GM12878 (cell line): ENCODE data around the gene TYW5. TPM values are rescaled to one million over a fixed set of nuclear protein-coding genes. Genes with fewer than 3 reads are reported as not detected.

Source experiments
- ASH2L ChIP-seq: fragments of 300-600, 200-600 bp; sonication (generic); IDR thresholded peaks from 2 replicates; pipeline ENCODE4 v1.6.1; 2017; ENCODE audit warnings: low read depth, mild to moderate bottlenecking, borderline replicate concordance
- ATF3 ChIP-seq: IDR thresholded peaks from 2 replicates; pipeline ENCODE4 v1.6.1; 2011; ENCODE audit warnings: low read depth, mild to moderate bottlenecking, low read length, moderate library complexity, borderline replicate concordance; ENCODE audit errors: extremely low read depth
- E2F4 ChIP-seq: IDR thresholded peaks from 2 replicates; pipeline ENCODE4 v1.6.1; 2012; ENCODE audit warnings: low read depth, low read length, improper control_type of control experiment
- ETV6 ChIP-seq, 2 experiments: fragments of 450-650 bp in 1 of 2; IDR thresholded peaks in 1 of 2; conservative IDR thresholded peaks in 1 of 2; 2 replicates each; pipeline ENCODE4 v1.6.1; 2014; ENCODE audit warnings: antibody characterized with exemption in 1 of 2, borderline replicate concordance in 1 of 2, low read depth in 1 of 2, mild to moderate bottlenecking in 1 of 2, moderate library complexity in 1 of 2
- JUNB ChIP-seq: IDR thresholded peaks from 2 replicates; pipeline ENCODE4 v1.6.1; 2016; ENCODE audit warnings: antibody characterized with exemption, mild to moderate bottlenecking
- KDM1A ChIP-seq: fragments of 200-600 bp; sonication (generic); IDR thresholded peaks from 2 replicates; pipeline ENCODE4 v1.6.1; 2016; ENCODE audit warnings: borderline replicate concordance
- NKRF ChIP-seq: fragments of 450-650 bp; conservative IDR thresholded peaks from 2 replicates; pipeline ENCODE4 v1.6.1; 2017; ENCODE audit warnings: mild to moderate bottlenecking, moderate library complexity
- PAX8 ChIP-seq: fragments of 450-650 bp; IDR thresholded peaks from 2 replicates; pipeline ENCODE4 v1.6.1; 2017; ENCODE audit warnings: mild to moderate bottlenecking, moderate library complexity
- RCOR1 ChIP-seq: conservative IDR thresholded peaks from 2 replicates; pipeline ENCODE4 v1.6.1; 2012; ENCODE audit warnings: low read depth, low read length, improper control_type of control experiment
- SPI1 ChIP-seq: IDR thresholded peaks from 2 replicates; pipeline ENCODE4 v1.6.1; 2011; ENCODE audit warnings: low read depth, mild to moderate bottlenecking, low read length, moderate library complexity, borderline replicate concordance; ENCODE audit not compliant: insufficient read depth
- ZBTB33 ChIP-seq: fragments of 450-650 bp; IDR thresholded peaks from 2 replicates; pipeline ENCODE4 v1.6.1; 2017; ENCODE audit warnings: mild to moderate bottlenecking
- ZBTB40 ChIP-seq: fragments of 450-650 bp; IDR thresholded peaks from 2 replicates; pipeline ENCODE4 v1.6.1; 2016; ENCODE audit warnings: mild to moderate bottlenecking, moderate library complexity, borderline replicate concordance
- polyA plus RNA-seq, 11 experiments: library from polyadenylated mRNA; depleted of rRNA in 4 of 11; unstranded in 6 of 11; stranded (reverse) in 5 of 11; fragments of >200 nt; fragmentation: Nextera tagmentation in 4 of 11; fragmentation: Illumina TruSeq in 1 of 11; extraction: Ambion mirVana in 4 of 11; extraction: Trizol in 1 of 11; gene quantifications; 1 replicate in 1 of 11; 2 replicates in 10 of 11; pipeline versions ENCODE4 v1.2.1 to v1.2.3, GENCODE V29; 2011 to 2016; ENCODE audit warnings: inconsistent platforms in 2 of 11, missing spikeins in 2 of 11, low read depth in 1 of 11
- total RNA-seq, 4 experiments: library from RNA; depleted of rRNA in 3 of 4; stranded (reverse); fragments of >200 nt in 3 of 4; fragmentation: Illumina TruSeq in 1 of 4; extraction: Trizol in 1 of 4; gene quantifications; 2 replicates each; pipeline versions ENCODE4 v1.2.1 to v1.2.3, GENCODE V29; 2013 to 2021
- TF ChIP-seq, protein P1 (sequence below): fragments of 450-650 bp; IDR thresholded peaks from 2 replicates; pipeline ENCODE4 v1.6.1; 2017; ENCODE audit warnings: low read depth, mild to moderate bottlenecking, moderate library complexity
- TF ChIP-seq, protein P2 (sequence below): IDR thresholded peaks from 2 replicates; pipeline ENCODE4 v1.6.1; 2012; ENCODE audit warnings: low read length, inconsistent platforms
- TF ChIP-seq, protein P3 (sequence below): IDR thresholded peaks from 2 replicates; pipeline ENCODE4 v1.6.1; 2011; ENCODE audit warnings: low read depth, low read length, improper control_type of control experiment, borderline replicate concordance

Gene TYW5
- total and polyA plus RNA-seq, 10 of the 15 experiments (the other 5 are each of a cell fraction or from before 2014, with no cell fraction given), result 4.6 to 11.8 (median 7.4) TPM

DNA sequence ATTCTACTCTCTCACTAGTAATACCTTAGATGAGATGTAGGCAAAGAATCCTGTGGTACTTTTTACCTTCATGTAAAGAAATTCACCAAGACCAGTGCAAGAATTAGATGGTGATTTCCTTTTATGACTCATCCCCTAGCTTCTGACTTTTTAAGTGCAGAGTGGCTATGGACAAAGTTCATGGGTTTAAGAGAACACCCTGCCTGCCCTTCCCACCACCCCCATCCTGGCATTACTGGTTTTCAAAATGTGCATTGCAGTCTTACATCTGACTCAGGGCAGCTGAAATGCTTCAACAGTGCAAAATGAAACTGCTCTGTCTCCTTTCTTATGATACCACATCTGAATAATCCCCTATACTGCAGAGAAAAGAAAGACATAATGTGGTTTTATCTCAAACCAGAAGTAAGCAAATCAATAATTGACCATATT, 22.7 kb upstream of the TYW5 start (continued):
- TF ChIP-seq, protein P1, sequence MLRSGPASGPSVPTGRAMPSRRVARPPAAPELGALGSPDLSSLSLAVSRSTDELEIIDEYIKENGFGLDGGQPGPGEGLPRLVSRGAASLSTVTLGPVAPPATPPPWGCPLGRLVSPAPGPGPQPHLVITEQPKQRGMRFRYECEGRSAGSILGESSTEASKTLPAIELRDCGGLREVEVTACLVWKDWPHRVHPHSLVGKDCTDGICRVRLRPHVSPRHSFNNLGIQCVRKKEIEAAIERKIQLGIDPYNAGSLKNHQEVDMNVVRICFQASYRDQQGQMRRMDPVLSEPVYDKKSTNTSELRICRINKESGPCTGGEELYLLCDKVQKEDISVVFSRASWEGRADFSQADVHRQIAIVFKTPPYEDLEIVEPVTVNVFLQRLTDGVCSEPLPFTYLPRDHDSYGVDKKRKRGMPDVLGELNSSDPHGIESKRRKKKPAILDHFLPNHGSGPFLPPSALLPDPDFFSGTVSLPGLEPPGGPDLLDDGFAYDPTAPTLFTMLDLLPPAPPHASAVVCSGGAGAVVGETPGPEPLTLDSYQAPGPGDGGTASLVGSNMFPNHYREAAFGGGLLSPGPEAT, result 0 out of 2 replicates have a peak, but pooled peaks have one; percentile 52
- no peak for TF ChIP-seq ASH2L
- TF ChIP-seq JUNB, result peak; percentile 61
- no peak for TF ChIP-seq RCOR1
- TF ChIP-seq ZBTB33, result no peak
- TF ChIP-seq, protein P2, sequence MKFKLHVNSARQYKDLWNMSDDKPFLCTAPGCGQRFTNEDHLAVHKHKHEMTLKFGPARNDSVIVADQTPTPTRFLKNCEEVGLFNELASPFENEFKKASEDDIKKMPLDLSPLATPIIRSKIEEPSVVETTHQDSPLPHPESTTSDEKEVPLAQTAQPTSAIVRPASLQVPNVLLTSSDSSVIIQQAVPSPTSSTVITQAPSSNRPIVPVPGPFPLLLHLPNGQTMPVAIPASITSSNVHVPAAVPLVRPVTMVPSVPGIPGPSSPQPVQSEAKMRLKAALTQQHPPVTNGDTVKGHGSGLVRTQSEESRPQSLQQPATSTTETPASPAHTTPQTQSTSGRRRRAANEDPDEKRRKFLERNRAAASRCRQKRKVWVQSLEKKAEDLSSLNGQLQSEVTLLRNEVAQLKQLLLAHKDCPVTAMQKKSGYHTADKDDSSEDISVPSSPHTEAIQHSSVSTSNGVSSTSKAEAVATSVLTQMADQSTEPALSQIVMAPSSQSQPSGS, result 0 out of 2 replicates have a peak, but pooled peaks have one; percentile 25
- TF ChIP-seq SPI1, result no peak
- TF ChIP-seq NKRF, result no peak
- no peak for TF ChIP-seq KDM1A
- TF ChIP-seq ETV6 (conservative IDR thresholded peaks at IDR 0.05 in 1 of 2, IDR thresholded peaks at IDR 0.05 in 1 of 2; ENCODE audit: borderline replicate concordance in 1 of 2, low read depth in 1 of 2), result no peak
- TF ChIP-seq ATF3, result no peak
- TF ChIP-seq ZBTB40, result no peak
- no peak for TF ChIP-seq E2F4
- TF ChIP-seq, protein P3, sequence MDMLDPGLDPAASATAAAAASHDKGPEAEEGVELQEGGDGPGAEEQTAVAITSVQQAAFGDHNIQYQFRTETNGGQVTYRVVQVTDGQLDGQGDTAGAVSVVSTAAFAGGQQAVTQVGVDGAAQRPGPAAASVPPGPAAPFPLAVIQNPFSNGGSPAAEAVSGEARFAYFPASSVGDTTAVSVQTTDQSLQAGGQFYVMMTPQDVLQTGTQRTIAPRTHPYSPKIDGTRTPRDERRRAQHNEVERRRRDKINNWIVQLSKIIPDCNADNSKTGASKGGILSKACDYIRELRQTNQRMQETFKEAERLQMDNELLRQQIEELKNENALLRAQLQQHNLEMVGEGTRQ, result no peak
- no peak for TF ChIP-seq PAX8
